ENCODE data around the gene FILIP1.

DNA sequence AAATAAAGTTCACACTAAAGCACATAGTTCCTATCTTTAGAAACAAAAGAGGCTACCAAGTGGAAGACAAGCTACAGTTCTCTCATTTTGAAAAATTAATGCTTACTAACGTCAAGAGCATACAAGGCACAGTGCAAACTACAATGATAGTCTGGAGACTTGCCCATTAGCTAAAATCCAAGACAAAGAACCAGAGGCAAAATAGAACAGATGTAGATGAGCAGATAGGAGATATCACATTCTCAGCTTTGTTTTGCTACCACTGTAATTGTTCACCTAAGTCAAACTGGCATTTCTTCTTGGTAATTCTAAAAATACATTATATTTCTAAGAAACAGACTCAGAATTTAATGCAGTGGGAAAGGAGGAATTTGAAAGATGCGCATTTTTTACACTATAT, 214.2 kb downstream of the FILIP1 start:
- TF ChIP-seq, protein P1, sequence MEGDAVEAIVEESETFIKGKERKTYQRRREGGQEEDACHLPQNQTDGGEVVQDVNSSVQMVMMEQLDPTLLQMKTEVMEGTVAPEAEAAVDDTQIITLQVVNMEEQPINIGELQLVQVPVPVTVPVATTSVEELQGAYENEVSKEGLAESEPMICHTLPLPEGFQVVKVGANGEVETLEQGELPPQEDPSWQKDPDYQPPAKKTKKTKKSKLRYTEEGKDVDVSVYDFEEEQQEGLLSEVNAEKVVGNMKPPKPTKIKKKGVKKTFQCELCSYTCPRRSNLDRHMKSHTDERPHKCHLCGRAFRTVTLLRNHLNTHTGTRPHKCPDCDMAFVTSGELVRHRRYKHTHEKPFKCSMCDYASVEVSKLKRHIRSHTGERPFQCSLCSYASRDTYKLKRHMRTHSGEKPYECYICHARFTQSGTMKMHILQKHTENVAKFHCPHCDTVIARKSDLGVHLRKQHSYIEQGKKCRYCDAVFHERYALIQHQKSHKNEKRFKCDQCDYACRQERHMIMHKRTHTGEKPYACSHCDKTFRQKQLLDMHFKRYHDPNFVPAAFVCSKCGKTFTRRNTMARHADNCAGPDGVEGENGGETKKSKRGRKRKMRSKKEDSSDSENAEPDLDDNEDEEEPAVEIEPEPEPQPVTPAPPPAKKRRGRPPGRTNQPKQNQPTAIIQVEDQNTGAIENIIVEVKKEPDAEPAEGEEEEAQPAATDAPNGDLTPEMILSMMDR (IDR thresholded peaks at IDR 0.05), result no peak
- TF ChIP-seq, protein P2, sequence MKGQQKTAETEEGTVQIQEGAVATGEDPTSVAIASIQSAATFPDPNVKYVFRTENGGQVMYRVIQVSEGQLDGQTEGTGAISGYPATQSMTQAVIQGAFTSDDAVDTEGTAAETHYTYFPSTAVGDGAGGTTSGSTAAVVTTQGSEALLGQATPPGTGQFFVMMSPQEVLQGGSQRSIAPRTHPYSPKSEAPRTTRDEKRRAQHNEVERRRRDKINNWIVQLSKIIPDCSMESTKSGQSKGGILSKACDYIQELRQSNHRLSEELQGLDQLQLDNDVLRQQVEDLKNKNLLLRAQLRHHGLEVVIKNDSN (IDR thresholded peaks at IDR 0.05; ENCODE audit: borderline replicate concordance, low read depth), result no peak
- TF ChIP-seq TEAD4 (IDR thresholded peaks at IDR 0.05; ENCODE audit: borderline replicate concordance, insufficient read depth) (no peak), YY1 (IDR thresholded peaks at IDR 0.05; ENCODE audit: low read depth) (no peak), SMC3 (IDR thresholded peaks at IDR 0.05; ENCODE audit: low read depth, low read length) (no peak), EP300 (IDR thresholded peaks at IDR 0.05; ENCODE audit: borderline replicate concordance in 1 of 2, low read depth in 1 of 2, low read length in 1 of 2) (peak in 1 of 2 experiments; percentile 31; a peak in 1 of 4 replicates), GABPA (IDR thresholded peaks at IDR 0.05; ENCODE audit: low read depth) (no peak), RFX5 (IDR thresholded peaks at IDR 0.05; ENCODE audit: low read length) (no peak), POLR2AphosphoS5 (IDR thresholded peaks at IDR 0.05; ENCODE audit: low read depth, low read length) (no peak), NRF1 (IDR thresholded peaks at IDR 0.05; ENCODE audit: low read depth, low read length) (no peak), TAF1 (IDR thresholded peaks at IDR 0.05; ENCODE audit: borderline replicate concordance, low read depth, low read length) (no peak)
- TF ChIP-seq, protein P3, sequence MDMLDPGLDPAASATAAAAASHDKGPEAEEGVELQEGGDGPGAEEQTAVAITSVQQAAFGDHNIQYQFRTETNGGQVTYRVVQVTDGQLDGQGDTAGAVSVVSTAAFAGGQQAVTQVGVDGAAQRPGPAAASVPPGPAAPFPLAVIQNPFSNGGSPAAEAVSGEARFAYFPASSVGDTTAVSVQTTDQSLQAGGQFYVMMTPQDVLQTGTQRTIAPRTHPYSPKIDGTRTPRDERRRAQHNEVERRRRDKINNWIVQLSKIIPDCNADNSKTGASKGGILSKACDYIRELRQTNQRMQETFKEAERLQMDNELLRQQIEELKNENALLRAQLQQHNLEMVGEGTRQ (IDR thresholded peaks at IDR 0.05; ENCODE audit: borderline replicate concordance, low read depth, low read length), result no peak
- TF ChIP-seq, protein P4, sequence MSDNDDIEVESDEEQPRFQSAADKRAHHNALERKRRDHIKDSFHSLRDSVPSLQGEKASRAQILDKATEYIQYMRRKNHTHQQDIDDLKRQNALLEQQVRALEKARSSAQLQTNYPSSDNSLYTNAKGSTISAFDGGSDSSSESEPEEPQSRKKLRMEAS (IDR thresholded peaks at IDR 0.05; ENCODE audit: low read depth), result no peak
- TF ChIP-seq, protein P5, sequence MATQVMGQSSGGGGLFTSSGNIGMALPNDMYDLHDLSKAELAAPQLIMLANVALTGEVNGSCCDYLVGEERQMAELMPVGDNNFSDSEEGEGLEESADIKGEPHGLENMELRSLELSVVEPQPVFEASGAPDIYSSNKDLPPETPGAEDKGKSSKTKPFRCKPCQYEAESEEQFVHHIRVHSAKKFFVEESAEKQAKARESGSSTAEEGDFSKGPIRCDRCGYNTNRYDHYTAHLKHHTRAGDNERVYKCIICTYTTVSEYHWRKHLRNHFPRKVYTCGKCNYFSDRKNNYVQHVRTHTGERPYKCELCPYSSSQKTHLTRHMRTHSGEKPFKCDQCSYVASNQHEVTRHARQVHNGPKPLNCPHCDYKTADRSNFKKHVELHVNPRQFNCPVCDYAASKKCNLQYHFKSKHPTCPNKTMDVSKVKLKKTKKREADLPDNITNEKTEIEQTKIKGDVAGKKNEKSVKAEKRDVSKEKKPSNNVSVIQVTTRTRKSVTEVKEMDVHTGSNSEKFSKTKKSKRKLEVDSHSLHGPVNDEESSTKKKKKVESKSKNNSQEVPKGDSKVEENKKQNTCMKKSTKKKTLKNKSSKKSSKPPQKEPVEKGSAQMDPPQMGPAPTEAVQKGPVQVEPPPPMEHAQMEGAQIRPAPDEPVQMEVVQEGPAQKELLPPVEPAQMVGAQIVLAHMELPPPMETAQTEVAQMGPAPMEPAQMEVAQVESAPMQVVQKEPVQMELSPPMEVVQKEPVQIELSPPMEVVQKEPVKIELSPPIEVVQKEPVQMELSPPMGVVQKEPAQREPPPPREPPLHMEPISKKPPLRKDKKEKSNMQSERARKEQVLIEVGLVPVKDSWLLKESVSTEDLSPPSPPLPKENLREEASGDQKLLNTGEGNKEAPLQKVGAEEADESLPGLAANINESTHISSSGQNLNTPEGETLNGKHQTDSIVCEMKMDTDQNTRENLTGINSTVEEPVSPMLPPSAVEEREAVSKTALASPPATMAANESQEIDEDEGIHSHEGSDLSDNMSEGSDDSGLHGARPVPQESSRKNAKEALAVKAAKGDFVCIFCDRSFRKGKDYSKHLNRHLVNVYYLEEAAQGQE (IDR thresholded peaks at IDR 0.05; ENCODE audit: low read depth, low read length), result no peak
